ENCODE data around the gene RAPGEF1.
A peak's percentile ranks its signal among the peaks of the same experiment; 100 is the strongest.

RAPGEF1 gene

DNA sequence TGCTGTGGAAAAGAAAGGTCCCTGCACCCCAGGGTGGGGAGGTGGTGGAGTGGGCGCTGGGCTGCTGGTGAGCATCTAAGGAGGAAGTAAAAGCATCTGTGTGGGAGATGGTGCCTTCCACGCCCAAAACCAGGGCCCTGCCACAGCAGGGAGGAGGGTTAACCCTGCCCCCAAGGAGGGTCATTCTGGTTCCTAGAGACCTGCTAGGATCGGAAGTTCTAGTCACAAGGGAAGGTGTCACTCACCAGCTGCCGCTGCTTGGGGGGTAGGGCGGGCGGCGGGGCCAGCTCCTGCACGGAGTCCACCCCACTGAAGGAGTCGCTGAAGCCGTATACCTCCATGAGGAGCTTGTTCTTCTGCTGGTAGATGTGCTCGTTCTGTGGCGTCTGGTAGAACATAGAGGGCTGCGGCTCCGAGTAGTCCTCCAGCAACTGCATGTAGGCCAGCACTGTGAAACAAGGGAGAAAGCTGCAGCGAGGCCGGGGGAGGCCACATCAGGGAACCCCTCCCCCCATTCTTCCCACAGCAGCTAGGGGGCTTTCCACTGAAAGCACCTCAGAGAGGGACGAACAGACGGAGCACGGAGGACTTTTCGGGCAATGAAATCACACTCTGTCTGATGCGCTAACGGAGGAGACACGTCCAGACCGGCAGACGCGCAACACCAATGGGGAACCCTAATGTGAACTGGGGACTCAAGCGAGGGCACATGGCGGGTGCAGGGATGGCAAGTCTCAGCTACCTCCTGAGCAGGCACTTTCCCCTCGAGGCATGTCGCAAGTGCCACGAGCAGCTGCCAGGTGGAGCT is 118.1 kb downstream of the RAPGEF1 start:
- no peak for DNase-seq

DNA sequence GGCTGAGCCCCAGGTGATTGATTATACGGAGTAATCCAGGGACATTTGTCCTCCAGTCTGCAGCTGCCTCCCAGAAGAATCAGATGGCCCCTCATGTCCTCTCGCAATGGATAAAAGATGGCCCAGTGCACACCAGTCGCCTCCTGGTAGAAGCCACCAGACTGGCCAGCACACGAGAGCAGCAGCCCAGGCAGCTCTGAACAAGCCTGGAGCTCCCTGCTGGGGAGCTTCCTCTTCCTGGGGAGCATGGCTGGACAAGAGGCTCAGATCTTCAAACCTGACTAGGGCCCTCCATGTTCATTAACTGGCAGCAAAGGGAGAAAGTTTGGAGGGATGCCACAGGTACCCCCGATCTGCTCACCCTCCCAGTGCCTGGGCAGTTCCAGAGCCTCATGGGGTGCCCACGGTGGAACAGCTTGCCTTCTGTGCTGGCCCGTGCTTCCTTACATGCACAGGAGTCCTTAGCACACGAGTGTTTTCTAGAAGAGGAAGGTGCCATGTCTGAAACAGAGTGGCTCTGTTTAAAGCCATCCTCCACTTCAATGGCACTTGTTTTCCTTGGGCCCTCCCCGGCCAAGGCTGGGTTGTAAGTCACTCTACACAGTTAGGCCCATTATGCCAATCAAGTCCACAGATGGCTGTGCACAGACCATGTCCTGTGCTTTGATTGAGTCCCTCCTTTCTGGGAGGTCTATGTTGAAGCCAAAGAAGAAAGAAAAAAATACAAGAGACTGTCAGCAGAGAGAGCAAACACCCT is 118.9 kb downstream of the RAPGEF1 start:
- no peak for DNase-seq

DNA sequence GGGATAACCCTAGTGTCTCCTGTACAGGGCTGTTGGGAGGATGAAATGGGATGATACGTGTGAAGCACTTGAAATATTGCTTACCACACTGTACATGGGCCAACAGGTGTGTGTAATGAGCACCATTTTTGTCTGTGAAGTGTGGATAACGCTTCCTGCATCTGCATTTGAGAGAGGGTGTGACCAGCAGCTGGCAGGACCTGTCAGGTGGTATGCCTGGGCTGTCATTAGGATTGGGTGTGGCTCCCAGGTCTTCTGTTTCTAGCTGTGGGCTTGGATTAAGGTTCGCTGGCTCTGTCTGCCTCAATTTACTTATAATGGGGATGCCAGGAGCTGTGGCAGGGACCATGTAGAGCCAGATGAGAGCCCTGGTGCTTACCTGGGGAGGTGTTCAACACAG is 120.2 kb downstream of the RAPGEF1 start:
- DNase-seq, result no peak

GRCh38 chr9:131618785-131619184 is 121.1 kb downstream of the RAPGEF1 start:
- DNase-seq, result no peak

DNA sequence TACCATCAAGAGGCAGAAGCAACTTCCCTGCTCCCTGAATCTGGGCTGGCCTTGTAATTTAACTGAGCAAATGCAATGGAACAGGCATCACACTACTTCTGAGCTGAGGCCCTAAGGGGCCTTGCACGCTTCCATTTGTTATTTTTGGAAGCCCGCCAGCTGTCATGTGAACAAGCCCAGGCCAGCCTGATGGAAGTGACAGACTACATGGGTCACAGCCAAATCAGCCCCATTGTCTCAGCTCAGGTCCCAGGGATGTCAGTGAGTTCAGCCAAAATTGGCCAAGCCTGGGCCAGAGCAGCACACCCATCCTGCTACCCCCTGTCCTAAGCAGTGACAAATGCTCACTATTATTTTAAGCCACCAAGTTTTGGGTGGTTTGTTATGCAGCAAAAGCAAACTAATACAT is 121.8 kb downstream of the RAPGEF1 start:
- DNase-seq, result peak in 1 of 2 experiments; percentile 68

DNA sequence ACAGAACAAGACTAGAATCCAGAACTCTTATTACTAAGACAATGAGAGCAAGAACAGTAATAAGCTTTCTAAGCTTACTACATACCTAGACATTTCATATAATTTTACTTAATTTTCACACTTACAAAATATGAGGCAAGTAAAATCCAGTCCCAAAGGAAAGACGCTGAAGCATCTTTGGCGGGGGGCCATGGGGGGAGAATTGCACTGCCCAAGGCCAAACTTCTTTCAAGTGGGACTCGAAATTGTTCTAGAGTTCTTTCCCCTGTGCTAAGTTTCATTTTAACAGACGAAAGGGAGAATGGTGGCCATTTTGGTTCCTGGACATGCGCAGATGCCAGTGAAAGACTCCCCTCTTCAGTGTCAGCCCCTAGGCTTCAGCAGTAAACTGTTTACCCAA is 122.3 kb downstream of the RAPGEF1 start:
- no peak for DNase-seq

GRCh38 chr9:131616983-131617604 is 122.8 kb downstream of the RAPGEF1 start:
- no peak for DNase-seq

GRCh38 chr9:131614340-131614915 is 125.4 kb downstream of the RAPGEF1 start:
- peak in 1 of 2 experiments; percentile 19 for DNase-seq

- DNase-seq, result no peak
These were observed 126.0 kb downstream of the RAPGEF1 start for GRCh38 chr9:131613921-131614320.

DNA sequence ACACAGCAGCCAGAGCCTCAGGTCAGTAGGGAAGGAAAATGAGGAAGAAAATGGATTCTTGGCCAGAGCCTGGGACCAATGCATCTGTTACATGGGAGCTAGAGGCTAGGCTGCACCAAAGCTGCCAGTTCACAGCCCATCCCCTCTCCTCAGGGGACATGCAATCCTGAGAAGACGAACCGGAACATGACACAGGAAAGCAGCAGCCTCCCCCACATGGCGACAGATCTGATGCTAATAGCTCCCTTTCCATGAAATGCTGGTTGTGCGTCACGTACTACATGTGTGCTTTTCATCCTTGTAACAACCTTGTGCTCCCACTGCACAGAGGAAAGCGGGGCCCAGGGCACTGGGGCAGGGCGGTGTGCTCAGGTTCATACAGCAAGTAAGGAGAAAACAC is 127.0 kb downstream of the RAPGEF1 start:
- no peak for DNase-seq

- no peak for DNase-seq
These were observed 128.1 kb downstream of the RAPGEF1 start for GRCh38 chr9:131611586-131612315.

DNA sequence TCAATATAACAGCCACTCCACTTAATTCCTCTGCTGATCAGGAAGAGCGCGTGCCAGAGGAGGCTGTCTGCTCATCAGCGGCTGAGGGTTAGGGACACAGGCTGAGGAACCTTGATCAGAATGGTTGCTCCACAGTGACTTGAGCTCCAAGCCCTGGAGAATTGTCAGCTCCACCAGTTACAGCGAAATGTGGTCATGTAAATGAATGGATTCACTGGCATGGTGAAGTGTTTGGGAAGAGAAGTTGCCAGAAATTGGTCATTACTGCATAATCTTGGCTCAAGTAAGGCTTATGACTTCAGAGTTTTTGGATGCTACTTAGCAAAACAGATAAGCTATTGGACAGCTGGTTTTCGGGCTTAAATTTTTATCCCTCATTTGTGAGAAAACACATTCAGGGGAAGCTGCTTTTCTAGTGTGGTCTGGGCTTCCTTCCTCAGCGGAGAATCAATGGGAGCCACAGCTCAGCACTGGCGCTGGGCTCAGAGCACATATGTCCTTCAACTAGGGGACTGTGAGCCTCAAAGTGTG is 129.6 kb downstream of the RAPGEF1 start:
- peak; percentile 28 to 49 for DNase-seq

DNA sequence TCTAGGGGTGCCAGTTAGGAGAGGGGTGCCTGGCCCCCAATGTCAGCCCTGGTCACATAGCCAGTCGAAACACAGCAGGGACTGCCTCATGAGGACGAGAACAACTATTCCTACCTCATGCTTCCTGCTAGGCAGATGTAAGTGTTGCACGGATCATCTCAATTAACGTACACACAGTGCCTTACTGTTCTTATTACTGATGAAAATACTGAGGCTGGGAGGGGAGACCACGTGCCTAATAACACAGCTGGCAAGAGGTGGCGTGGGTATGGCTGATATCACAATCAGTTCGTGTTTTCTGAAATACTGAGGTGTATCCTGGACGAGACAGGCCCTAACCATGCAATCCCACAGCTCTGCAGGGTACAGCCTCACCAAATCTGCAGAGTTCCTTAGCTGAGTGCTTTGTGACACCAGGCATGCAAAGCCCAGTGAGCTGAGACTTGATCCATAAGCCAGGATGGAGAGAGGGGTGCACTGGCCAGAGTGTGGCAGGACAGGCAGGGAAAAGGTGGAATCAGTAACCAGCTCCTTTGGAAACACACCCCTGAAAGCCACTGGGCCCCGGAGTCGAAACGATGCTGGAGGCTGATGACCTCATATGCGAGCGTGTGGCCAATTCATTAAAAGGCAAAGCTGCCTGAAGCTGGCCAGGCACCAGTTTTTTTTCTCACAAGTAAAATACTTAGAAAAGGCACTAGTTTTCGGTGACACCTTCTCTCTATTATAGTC is 130.6 kb downstream of the RAPGEF1 start:
- DNase-seq, result no peak

DNA sequence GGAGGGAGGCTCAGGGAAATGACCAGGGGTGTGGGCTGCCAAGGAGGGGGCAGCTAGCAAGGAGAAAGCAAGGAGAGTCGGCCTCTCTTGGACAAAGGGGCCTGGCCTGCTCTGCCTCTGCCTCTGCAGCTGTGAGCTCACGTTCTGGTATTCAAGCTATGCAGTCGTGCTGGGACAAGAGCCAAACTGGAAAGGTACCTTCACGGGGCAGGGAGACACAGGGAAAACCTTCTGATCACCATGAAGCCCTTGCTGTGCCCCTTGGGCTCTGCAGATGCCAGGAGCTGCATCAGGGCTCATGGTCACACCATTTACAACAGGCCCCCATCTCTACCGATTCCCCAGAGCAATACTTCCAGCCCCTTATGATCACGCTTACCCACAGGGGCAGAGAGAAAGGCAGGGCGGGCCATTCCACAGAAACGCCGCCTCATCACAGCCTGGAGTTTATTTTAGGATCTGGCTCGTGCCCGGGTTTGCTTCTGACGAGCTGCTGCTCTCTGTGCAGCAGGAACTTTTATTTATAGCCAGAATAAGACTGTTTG is 131.3 kb downstream of the RAPGEF1 start:
- DNase-seq, result no peak

- DNase-seq, result no peak
These were observed 132.3 kb downstream of the RAPGEF1 start for GRCh38 chr9:131607591-131607990.

DNA sequence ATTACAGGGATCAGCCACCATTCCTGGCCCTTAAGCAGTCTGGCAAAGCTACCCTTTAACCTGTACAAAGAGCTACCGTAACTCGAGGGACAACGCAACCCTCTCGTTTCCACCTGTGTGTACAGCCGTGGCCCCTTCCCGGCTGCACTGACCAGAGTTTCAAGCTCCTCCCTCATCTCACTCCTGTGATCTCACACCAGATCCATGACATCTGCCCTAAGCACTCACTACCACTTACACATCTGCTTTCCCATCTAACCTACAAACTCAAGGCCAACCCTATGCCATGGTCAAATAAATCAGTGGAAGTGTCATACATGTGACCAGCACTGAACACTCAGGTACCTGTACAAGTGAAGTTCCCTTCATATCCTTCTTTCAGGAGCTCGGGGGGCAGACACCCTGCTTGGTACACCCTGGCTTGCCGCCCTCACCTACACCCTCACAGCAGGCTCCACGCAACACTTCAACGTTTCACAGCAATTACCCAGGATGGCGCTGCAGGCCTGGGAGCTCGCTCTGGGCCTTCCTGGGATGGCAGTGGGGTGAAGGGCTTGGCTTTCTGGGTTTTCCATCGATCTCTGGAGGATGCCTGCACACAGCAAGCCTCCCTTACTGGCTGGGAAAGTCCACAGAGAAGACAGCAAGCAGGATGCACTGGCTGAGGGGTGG is 132.8 kb downstream of the RAPGEF1 start:
- DNase-seq, result no peak

DNA sequence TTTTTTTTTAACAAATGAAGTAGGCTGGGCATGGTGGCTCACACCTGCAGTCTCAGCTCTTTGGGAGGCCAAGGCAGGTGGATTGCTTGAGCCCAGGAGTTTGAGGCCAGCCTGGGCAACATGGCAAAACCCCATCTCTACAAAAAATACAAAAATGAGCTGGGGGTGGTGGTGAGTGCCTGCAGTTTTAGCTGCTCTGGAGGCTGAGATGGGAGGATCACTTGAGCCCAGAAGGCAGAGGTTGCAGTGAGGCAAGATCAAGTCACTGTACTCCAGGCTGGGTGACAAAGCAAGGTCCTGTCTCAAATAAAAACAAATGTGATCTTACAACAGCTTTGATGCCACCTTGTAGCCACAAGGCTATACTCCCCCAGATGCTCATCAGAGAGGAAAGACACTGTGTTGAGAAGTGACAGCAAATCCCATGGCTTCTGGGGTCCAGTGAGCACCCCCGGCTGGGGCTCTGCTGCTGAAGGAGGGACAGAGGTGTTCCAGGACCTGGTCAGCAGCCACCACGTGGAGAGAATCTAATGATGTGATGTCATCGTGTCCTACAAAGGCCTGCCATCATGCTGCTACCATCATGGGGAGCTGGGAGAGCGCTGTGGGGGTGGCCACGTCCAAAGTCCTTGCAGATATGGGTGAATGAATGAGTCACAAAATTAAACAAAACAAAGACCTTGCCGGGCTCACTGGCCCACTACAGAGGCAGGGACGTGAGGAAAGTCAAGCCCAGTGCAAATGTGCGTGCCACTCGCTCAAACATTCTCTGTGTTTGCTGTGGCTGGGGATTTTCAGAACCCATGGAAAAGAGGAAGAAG is 133.9 kb downstream of the RAPGEF1 start:
- no peak for DNase-seq

DNA sequence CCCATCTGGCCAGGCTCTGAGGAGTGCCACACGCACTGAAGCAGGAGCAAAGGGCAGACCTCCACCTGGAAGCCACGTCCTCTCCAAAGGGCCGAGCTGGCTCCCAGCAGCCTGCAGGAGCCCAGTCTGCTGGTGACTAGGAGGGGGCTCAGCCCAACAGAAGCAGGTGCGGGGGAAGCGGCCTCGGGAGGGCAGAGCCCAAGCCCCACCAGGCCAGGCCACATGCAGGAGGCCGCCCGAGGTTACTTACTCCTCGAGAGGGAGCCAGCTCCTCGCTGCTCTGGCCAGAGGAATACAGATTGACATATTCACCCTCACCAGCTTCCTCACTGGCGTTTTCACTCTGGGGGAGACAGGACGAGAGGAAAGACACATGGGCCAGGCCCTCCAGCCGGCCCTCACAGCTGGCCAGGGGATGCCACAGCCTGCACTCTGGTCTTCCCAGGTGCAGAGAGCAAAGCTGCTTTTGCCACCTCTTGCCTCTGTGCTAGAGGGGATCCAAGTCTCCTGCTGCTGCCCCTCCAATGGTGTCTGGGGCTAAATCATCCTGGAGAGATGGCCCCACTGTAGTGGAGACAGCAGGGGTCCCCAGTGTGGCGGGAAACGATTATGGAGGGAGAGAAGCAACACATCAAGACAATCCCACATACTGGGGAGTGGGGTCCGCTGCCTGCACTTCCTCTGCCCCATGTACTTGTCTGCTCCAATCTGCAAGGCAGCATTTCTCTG is 136.0 kb downstream of the RAPGEF1 start:
- no peak for DNase-seq

DNA sequence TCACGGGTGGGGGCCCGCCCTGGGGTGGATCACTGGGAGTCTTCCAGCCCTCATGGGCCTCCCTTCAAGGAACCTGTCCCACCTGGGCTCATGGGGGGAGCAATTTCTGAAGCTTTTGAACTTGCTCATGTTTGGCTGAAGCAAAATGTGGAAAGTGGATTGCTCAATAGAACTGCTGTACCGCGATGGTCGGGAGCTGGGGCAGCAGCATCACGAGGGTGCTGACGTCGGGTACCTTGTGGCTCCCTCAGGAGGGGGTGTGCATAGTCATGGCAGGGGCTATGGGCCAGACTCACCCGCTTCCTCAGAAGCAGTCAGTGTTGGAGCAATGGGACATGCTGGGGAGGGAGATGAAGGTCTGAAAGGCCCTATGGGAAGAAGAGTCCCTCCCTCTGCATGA is 136.7 kb downstream of the RAPGEF1 start:
- DNase-seq, result no peak
